GM10248 (cell line): ENCODE results near the gene KCNJ14.

Experiments
- CTCF ChIA-PET: fragments of 300-600 bp; sonication (Branson Sonifier 250); formaldehyde crosslinking; extraction: SDS; loops from one replicate; lab custom pipeline; 2021; ENCODE audit warnings: antibody characterized with exemption; lab: Yijun Ruan, JAX
- POLR2A ChIA-PET: fragments of 350-650 bp; sonication (Branson Sonifier 250); formaldehyde crosslinking; extraction: SDS; loops from one replicate; lab custom pipeline; 2020; ENCODE audit warnings: antibody characterized with exemption; lab: Yijun Ruan, JAX
- DNase-seq: peaks from one replicate; pipeline ENCODE4 v3.0.0; 2012; ENCODE audit errors: extremely low spot score
- TF ChIP-seq, protein P1 (sequence below): IDR thresholded peaks from 2 replicates; pipeline ENCODE4 v1.5.1; 2012; ENCODE audit warnings: mild to moderate bottlenecking, low read depth; ENCODE audit errors: extremely low read depth, missing control alignments, control extremely low read depth

Gene KCNJ14

DNA sequence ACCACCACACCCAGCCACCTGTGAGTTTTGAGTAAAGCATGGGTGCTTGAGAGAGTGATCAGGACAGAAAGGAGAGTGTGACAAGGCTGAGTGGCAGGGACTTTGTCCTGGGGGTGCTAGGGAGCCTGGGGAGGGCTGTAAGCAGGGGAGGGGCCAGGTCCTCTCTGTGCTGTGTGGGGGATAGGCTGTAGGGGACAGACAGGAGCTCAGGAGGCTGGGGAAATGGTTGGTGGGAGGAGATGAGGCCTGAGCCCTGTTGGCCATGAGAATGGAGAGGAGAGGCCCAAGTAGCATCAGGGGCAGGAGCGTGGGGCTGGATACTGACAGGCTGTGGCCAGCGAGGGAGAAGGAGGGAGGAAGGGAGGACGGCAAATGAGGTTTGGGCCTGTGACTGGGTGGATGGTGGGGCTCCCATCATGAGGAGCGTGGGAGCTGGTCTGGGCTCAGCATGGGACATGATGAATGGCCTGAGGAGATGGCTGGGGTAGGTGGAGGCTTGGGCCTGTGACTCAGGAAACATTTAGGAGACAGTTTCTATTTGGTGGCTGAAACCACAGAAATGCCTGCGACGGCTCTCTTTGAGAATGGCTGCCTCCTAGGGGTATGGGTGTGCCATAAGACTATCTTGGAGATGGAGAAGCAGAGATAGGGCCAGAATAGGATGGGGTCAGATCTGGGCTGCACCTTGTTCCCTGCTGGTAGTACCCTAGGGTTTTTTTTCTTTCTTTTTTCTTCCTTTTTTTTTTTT lies 36.9 kb upstream of the KCNJ14 start:
- CTCF ChIA-PET: no interaction called here
- TF ChIP-seq, protein P1, sequence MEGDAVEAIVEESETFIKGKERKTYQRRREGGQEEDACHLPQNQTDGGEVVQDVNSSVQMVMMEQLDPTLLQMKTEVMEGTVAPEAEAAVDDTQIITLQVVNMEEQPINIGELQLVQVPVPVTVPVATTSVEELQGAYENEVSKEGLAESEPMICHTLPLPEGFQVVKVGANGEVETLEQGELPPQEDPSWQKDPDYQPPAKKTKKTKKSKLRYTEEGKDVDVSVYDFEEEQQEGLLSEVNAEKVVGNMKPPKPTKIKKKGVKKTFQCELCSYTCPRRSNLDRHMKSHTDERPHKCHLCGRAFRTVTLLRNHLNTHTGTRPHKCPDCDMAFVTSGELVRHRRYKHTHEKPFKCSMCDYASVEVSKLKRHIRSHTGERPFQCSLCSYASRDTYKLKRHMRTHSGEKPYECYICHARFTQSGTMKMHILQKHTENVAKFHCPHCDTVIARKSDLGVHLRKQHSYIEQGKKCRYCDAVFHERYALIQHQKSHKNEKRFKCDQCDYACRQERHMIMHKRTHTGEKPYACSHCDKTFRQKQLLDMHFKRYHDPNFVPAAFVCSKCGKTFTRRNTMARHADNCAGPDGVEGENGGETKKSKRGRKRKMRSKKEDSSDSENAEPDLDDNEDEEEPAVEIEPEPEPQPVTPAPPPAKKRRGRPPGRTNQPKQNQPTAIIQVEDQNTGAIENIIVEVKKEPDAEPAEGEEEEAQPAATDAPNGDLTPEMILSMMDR: no peak
- DNase-seq: no peak
- POLR2A ChIA-PET: interaction anchor here (0.7 kb wide), 1 partner anchor 29 kb away, joined by 4 read pairs; no protein-coding TSS in a partner anchor

DNA sequence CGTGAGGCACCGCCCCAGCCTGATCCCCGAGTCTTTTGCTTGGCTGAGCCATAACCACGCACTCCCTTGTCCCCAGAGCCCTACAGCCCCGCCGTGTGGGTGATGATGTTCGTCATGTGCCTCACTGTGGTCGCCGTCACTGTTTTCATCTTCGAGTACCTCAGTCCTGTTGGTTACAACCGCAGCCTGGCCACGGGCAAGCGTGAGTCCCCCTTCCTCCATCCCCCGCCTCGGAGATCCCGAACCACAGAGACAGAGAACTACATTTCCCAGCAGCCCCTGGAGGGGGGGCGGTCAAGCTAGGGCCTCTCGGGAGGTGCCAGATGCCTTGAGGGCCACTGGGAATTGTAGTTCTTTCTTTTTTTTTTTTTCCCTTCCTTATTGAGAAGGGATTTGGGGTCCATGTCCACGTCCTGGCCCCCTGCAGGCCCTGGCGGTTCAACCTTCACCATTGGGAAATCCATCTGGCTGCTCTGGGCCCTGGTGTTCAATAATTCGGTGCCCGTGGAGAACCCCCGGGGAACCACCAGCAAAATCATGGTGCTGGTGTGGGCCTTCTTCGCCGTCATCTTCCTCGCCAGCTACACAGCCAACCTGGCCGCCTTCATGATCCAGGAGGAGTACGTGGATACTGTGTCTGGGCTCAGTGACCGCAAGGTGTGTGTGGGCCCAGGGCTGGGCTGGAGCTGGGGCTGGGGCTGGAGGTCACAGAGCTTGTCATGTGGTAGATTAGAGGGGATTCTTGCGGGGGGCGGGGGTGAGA lies 36.0 kb upstream of the KCNJ14 start:
- TF ChIP-seq, protein P1: no peak
- DNase-seq: peak; percentile 80
- POLR2A ChIA-PET: interaction anchor here (0.5 kb wide), 1 partner anchor 1310 kb away, joined by 7 read pairs; no protein-coding TSS in a partner anchor
- CTCF ChIA-PET: interaction anchor here (1.3 kb wide), 1 partner anchor 12 kb away, joined by 4 read pairs; no protein-coding TSS in a partner anchor

DNA sequence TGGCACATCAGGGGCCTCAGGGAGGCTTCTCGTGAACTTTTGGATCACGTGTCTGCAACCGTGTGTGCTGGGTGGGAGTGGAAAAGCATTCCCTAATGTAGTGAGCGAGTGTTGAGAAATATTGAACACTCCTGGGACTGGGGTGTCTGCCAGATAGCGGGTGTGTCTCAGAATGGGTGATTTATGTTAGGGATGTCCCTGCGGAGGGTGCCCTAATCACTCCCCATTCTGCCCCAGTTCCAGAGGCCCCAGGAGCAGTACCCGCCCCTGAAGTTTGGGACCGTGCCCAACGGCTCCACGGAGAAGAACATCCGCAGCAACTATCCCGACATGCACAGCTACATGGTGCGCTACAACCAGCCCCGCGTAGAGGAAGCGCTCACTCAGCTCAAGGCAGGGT lies 33.8 kb upstream of the KCNJ14 start:
- POLR2A ChIA-PET: no interaction called here

DNA sequence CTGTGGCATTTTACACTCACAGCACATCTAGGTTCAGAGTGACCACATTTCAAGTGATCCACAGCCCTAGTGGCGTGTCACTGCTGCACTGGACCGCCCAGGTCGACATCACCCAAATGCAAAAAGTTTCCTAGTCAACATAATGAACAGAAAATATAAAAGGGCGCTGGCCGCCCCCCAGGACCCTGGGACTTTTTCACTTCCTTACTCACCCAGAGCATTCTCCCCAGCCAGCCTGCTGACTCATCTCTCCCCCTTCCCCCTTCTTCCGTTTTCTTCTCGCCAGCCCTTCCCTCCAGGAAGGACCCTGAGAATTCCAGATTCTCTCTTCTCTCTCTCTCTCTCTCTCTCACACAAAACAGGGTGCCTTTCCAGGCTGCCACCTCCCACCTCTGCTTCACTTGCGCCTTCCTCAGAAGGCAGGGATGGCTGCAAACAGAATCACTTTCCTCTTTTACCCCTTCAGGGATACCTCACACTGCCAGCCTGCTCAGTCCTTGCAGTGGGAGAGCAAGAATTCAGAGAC lies 30.6 kb upstream of the KCNJ14 start:
- TF ChIP-seq, protein P1: no peak
- POLR2A ChIA-PET: no interaction called here
- peak; percentile 65 for DNase-seq
- CTCF ChIA-PET: no interaction called here

More for the DNA sequence above, 33.8 kb upstream of the KCNJ14 start:
- TF ChIP-seq, protein P1: no peak
- CTCF ChIA-PET: no interaction called here
- no peak for DNase-seq

DNA sequence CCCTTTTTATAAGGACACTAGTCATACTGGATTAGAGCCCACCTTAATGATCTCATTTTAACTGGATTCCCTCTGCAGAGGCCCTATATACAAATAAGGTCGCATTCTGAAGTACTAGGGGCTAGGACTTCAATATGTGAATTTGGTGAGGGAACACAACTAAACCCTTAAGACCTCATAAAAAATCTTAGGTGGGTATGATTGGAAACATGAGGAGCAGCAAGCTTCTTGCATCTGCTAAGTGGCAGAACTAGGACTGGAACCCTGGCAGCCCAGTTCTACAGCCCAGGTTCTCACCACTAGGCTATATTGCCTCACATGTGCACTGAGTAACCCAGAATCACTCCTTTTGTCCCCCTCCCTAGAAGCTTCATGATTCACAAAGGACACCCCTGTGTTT lies 26.7 kb upstream of the KCNJ14 start:
- DNase-seq: no peak
- POLR2A ChIA-PET: no interaction called here
- TF ChIP-seq, protein P1: no peak
- CTCF ChIA-PET: interaction anchor here (0.7 to 0.9 kb wide), 2 partner anchors 14 to 16 kb away, joined by 3 read pairs; no protein-coding TSS in a partner anchor

DNA sequence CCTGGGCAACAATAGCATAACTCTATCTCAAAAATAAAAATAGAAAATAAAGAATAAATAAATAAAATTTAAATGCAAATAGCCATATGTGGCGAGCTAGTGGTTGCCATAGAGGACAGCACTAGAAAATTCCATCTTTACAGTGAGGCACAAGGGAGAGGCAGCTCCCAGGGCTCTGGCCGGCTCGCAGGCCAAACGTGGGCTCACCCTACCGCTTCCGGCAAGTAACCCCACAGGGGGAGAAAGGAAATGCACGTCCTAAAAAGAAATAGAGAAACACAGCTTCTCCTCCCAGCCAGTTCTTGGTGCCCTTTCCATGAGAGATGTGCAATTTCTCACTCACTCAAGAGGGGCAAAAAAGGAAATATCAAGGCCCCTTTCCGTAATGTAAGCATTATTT lies 22.0 kb upstream of the KCNJ14 start:
- DNase-seq: no peak
- TF ChIP-seq, protein P1: no peak
- ChIA-PET POLR2A (no interaction called here), CTCF (interaction anchor here (1.6 kb wide), 1 partner anchor 56 kb away, joined by 3 read pairs; no protein-coding TSS in a partner anchor)
